Forelimb muscle (tissue), 1 donor: ENCODE data around the gene HLA-DPA1. TPM values are rescaled to one million over a fixed set of nuclear protein-coding genes. Genes with fewer than 3 reads are reported as not detected.
"Not testable (repeated sequence)": the region's sequence is repeated elsewhere in the genome, so short reads cannot be mapped to it uniquely, and the experiment has no call there.

Source experiments
- DNase-seq: peaks from one replicate; pipeline ENCODE4 v3.0.0-alpha.2; 2013; ENCODE audit warnings: low read depth
- polyA plus RNA-seq: library from polyadenylated mRNA; unstranded; fragments of 120-200 nt; gene quantifications from one replicate; pipeline ENCODE4 v1.2.1, GENCODE V29; 2013; ENCODE audit not compliant: insufficient read length

HLA-DPA1 gene
- polyA plus RNA-seq, 1 donor, result 15.1 TPM

DNA sequence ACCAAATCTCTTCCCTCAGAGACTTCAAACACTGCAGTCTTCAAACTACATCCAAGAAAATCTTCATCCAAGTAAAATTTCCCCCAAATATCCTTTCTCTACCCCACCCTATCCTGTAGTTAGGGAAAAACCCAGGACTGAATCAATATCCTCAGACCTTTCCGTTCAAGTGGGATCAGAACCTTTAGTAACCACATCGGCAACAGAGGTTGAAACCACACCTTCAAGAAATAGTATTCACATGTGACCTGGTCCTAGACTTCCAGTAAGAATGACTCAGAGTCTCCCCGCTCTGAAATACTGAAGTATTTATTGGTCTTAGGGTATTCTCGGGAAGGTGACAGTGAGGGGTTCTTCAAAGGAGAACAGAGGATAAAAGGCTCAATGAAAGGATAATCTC lies 8.7 kb downstream of the HLA-DPA1 start:
- DNase-seq, result no peak

GRCh38 chr6:33063435-33063834 lies 10.0 kb downstream of the HLA-DPA1 start:
- not testable (repeated sequence) for DNase-seq

DNA sequence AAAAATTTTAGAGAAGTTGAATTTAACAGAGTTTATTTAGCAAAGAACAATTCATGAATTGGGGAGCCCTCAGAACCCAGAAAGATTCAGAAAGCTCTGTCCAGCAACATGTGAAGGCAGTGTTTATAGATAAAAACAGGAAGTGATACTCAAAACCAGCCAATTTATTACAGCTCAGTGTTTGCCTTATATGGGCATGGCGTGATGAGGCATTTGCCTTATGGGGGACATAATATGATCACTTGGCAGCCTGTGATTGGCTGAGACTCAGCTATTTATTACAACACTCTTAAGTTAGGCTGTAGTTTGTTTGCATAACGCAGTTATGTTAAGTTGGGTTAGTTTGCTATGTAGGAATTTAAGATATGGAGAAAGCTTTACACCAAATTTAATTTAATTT lies 11.5 kb downstream of the HLA-DPA1 start:
- no peak for DNase-seq

- DNase-seq, result no peak
Observed at GRCh38 chr6:33057222-33058150, 16.0 kb downstream of the HLA-DPA1 start.

- no peak for DNase-seq
Observed at GRCh38 chr6:33053230-33053629, 20.2 kb downstream of the HLA-DPA1 start.

DNA sequence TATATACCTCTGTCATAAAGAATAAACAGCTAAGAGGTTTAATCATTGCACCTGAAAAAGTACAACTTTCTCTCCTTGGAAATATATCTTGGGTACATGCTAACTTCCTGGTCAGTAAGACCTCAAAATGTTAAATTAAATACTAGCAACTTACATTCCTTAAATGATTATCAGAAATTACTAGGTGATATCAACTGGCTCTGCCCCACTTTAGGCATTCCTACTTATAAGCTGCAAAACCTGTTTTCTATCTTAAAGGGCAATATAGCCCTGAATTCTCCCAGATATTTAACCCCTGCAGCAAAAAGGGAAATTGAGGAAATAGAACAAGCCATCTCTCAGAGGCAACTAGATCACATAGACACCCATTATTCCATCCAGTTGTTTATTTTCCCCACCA lies 20.8 kb downstream of the HLA-DPA1 start:
- DNase-seq, result no peak

- DNase-seq, result no peak
Observed at GRCh38 chr6:33050014-33050810, 23.2 kb downstream of the HLA-DPA1 start.

- no peak for DNase-seq
Observed at GRCh38 chr6:33049323-33050013, 24.0 kb downstream of the HLA-DPA1 start.

DNA sequence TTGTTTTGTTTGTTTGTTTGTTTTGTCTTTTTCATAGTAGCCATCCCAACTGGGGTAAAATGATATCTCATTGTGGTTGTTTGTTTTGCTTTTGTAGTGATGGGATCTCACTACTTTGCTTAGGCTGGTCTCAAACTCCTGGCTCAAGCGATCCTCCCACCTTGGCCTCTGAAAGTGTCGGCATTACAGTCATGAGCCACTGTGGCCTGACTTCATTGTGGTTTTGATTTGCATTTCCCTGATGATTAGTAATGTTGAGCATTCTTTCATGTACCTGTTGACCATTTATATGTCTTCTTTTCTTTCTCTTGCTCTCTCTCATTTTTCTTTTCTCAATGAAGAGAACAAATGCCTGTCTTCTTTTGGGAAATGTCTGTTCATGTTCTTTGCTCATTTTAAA lies 33.3 kb downstream of the HLA-DPA1 start:
- DNase-seq, result no peak

GRCh38 chr6:33036535-33036934 lies 36.9 kb downstream of the HLA-DPA1 start:
- no peak for DNase-seq

DNA sequence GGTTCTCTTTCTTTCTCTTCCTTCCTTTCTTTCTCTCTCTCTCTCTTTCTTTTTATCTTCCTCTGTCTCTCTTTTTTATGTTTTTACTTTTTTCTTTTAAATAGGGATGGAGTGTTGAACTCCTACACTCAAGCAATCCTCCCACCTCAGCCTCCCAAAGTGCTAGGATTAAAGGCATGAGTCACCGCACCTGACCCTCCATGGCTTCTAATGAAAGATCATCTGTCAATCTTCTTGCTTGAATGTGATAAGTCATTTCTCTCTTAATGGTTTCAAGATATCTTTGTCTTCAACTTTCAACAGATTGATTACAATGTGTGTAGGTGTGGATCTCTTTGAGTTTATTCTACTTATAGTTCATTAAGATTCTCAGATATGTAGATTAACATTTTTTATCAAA lies 38.9 kb downstream of the HLA-DPA1 start:
- DNase-seq, result no peak

DNA sequence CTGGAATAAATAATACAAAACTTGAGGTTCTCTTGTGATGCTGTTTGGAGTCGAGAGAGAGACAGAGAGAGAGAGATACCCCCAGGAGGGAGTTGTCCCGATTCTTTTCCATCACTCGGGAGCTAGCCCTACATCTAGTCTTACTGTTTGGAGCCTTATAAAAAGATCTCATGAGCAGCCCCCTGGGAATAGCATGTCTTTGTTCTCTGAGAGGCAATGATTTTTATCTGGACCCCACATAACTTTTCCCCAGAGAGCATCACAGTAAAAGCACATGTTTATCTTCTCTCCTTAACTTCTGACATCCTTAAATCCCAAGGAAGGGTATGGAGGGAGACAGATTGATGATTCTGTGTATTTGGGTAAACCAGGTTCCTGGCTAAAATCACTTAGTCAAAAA lies 43.2 kb downstream of the HLA-DPA1 start:
- no peak for DNase-seq

GRCh38 chr6:33029328-33030184 lies 43.9 kb downstream of the HLA-DPA1 start:
- no peak for DNase-seq

GRCh38 chr6:33028220-33028849 lies 45.1 kb downstream of the HLA-DPA1 start:
- DNase-seq, result no peak

GRCh38 chr6:33024521-33024920 lies 48.9 kb downstream of the HLA-DPA1 start:
- DNase-seq, result no peak

DNA sequence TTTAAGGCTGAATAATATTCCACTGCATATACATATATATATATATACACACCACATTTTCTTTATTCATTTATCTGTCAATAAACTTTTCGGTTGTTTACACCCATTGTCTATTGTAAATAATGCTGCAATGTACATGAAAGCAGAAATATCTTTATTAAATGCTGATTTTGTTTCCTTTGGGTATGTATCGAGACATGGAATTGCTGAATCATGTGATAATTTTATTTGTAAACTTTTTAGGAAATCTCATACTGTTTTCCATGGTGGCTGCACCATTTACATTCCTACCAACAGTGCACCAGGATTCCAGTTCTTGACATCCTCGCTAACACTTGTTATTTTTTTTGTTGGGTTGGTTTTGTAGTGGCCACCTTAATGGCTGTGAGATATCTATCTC lies 49.9 kb downstream of the HLA-DPA1 start:
- no peak for DNase-seq

DNA sequence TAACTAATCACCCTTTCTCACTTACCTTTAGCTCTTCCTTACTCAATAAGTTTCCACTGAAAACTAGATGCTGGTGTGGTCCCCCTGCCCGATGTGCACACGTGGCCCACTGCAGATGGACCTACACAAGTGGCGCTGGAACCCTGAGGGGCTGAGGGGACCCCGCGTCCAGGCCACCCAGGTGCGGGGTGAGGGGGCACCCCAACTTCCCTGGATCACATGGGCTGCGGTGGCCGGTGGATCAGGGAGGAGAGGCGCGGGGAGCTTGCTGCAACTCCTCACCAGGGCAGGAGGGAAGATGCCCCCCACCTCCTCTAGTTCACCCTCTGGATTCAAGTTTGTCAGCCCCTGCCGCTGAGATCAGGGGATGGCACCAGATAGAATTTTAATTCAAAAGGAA lies 51.5 kb downstream of the HLA-DPA1 start:
- no peak for DNase-seq

- no peak for DNase-seq
Observed at GRCh38 chr6:33019372-33019771, 54.1 kb downstream of the HLA-DPA1 start.

GRCh38 chr6:33018904-33019303 lies 54.5 kb downstream of the HLA-DPA1 start:
- DNase-seq, result no peak

- DNase-seq, result no peak
Observed at GRCh38 chr6:33018418-33018817, 55.0 kb downstream of the HLA-DPA1 start.
